Measurements from ENCODE around the gene CEACAM16.

CEACAM16 gene

GRCh38 chr19:44746946-44747738 lies 48.2 kb downstream of the CEACAM16 start (continued):
- no peak for TF ChIP-seq ZNF658 (tag by site-specific recombination; IDR thresholded peaks at IDR 0.05)
- TF ChIP-seq ZNF2 (tag by site-specific recombination; IDR thresholded peaks at IDR 0.05), result no peak
- TF ChIP-seq ZBTB49 (tag by site-specific recombination; IDR thresholded peaks at IDR 0.05; ENCODE audit: low read depth), result no peak
- peak; percentile 60; the same call in 1 of the 2 replicates for TF ChIP-seq KLF16 (tag by site-specific recombination; IDR thresholded peaks at IDR 0.05)
- TF ChIP-seq ZNF18 (tag by site-specific recombination; IDR thresholded peaks at IDR 0.05), result no peak
- no peak for TF ChIP-seq ZXDB (tag by site-specific recombination; IDR thresholded peaks at IDR 0.05)
- TF ChIP-seq KLF1 (tag by site-specific recombination; IDR thresholded peaks at IDR 0.05), result peak; percentile 83
- no peak for TF ChIP-seq EGR2 (tag by site-specific recombination; IDR thresholded peaks at IDR 0.05; ENCODE audit: low read depth)
- TF ChIP-seq PRDM4 (tag by site-specific recombination; IDR thresholded peaks at IDR 0.05), result no peak
- TF ChIP-seq ZNF530 (tag by site-specific recombination; IDR thresholded peaks at IDR 0.05; ENCODE audit: low read depth), result no peak
- TF ChIP-seq ZNF621 (tag by site-specific recombination; IDR thresholded peaks at IDR 0.05), result no peak
- no peak for TF ChIP-seq PRDM6 (tag by site-specific recombination; IDR thresholded peaks at IDR 0.05)
- no peak for TF ChIP-seq ZNF701 (tag by site-specific recombination; IDR thresholded peaks at IDR 0.05)
- TF ChIP-seq TSHZ1 (tag by site-specific recombination; IDR thresholded peaks at IDR 0.05; ENCODE audit: borderline replicate concordance), result no peak
- TF ChIP-seq ZNF792 (tag by site-specific recombination; IDR thresholded peaks at IDR 0.05), result no peak
- peak; percentile 66; the same call in 1 of the 2 replicates for TF ChIP-seq SP7 (tag by site-specific recombination; IDR thresholded peaks at IDR 0.05)
- TF ChIP-seq ZBTB7A (tag by site-specific recombination; IDR thresholded peaks at IDR 0.05; ENCODE audit: low read depth), result no peak
- no peak for TF ChIP-seq ZNF560 (tag by site-specific recombination; IDR thresholded peaks at IDR 0.05; ENCODE audit: borderline replicate concordance)
- 0 out of 2 replicates have a peak, but pooled peaks have one; percentile 47 for TF ChIP-seq ZNF660 (tag by site-specific recombination; IDR thresholded peaks at IDR 0.05)
